ENCODE measurements around the gene MBP.

GRCh38 chr18:77013811-77014521 lies 118.6 kb downstream of the MBP start:
- TF ChIP-seq POLR2AphosphoS5 (IDR thresholded peaks at IDR 0.05; ENCODE audit: borderline replicate concordance, low read depth, low read length) = no peak
- no peak for TF ChIP-seq EZH2 (IDR thresholded peaks at IDR 0.05)
- TF ChIP-seq FOXP2 (optimal IDR thresholded peaks at IDR 0.05; ENCODE audit: control extremely low read depth, extremely low read length, insufficient read depth) = no peak
